SK-N-MC (cell line): Measurements from ENCODE around the gene PTPRN2.

Experiments used
- DNase-seq: peaks from one replicate; pipeline ENCODE4 v3.0.0-alpha.2; 2011; ENCODE audit warnings: low read depth, low spot score
- H3K27ac ChIP-seq: fragments of 200-600 bp; sonication (generic); 2 replicates; pipeline ENCODE4 v1.5.1; 2016; ENCODE audit warnings: mixed run types
- H3K36me3 ChIP-seq: fragments of 200-600 bp; sonication (generic); 2 replicates; pipeline ENCODE4 v1.6.1; 2017; ENCODE audit warnings: antibody characterized with exemption, low read length, mixed read lengths; ENCODE audit not compliant: insufficient read depth
- H3K4me3 ChIP-seq: fragments of 200-600 bp; sonication (generic); 2 replicates; pipeline ENCODE4 v1.5.1; 2016
- H3K9ac ChIP-seq: fragments of 200-600 bp; sonication (generic); 2 replicates; pipeline ENCODE4 v1.8.0; 2017; ENCODE audit warnings: mixed run types, mixed read lengths; ENCODE audit not compliant: insufficient read length
- H3K9me3 ChIP-seq: fragments of 200-600 bp; sonication (generic); 2 replicates; pipeline ENCODE4 v1.6.1; 2017; ENCODE audit warnings: low read depth, mild to moderate bottlenecking, antibody characterized with exemption, low read length, moderate library complexity, mixed read lengths
- EZH2 ChIP-seq: fragments of 200-600 bp; sonication (generic); IDR thresholded peaks from one replicate; pipeline ENCODE4 v1.6.1; 2017; ENCODE audit warnings: antibody characterized with exemption
- FOXP2 ChIP-seq: optimal IDR thresholded peaks from 2 replicates; pipeline ENCODE3; 2011; ENCODE audit warnings: mild to moderate bottlenecking, moderate library complexity; ENCODE audit not compliant: insufficient read depth; ENCODE audit errors: extremely low read length, control extremely low read depth
- POLR2AphosphoS5 ChIP-seq: IDR thresholded peaks from 2 replicates; pipeline ENCODE4 v1.6.1; 2012; ENCODE audit warnings: mild to moderate bottlenecking, low read depth, low read length, borderline replicate concordance

PTPRN2 gene

DNA sequence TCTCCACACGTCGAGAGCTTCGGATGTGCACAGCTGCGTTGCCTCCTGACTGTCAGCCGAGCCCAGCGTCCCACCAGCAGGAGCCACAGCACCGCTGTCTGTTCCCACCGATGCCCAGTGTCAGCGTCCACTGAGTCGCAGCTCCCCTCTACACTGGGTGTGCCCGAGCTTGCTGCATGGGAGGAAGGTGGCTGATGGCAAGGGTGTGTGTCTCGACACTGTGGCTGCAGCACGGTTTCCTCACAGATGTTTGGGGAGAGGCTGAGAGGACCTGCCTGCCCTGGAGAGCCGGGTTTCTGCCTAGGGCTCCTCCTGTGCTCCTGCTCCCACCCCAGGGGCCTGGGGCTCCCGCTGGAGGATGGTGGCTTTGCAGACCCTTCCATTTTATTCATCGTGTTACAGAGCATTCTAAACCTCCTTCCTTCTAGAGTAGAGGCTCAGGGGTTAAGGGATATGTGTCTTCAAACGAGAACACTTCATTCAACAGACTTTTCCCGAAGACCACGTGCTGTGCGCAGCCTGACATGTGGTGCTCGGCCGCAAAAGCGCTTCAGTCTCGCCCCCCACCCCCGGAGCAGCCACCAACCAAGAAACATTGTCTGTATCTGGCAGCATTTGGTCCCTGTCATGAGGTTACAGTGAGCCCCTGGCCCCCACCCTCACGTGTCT, 866.0 kb downstream of the PTPRN2 start:
- no peak for TF ChIP-seq FOXP2
- TF ChIP-seq POLR2AphosphoS5: no peak
- TF ChIP-seq EZH2: no peak
- H3K4me3 ChIP-seq: no peak overlapping the region
- DNase-seq: no peak
- H3K27ac ChIP-seq: no peak overlapping the region
- no peaks in the 10 kb centered on the region for H3K9me3 ChIP-seq
- H3K36me3 ChIP-seq: no peaks in the 10 kb centered on the region
- no peak overlapping the region for H3K9ac ChIP-seq

DNA sequence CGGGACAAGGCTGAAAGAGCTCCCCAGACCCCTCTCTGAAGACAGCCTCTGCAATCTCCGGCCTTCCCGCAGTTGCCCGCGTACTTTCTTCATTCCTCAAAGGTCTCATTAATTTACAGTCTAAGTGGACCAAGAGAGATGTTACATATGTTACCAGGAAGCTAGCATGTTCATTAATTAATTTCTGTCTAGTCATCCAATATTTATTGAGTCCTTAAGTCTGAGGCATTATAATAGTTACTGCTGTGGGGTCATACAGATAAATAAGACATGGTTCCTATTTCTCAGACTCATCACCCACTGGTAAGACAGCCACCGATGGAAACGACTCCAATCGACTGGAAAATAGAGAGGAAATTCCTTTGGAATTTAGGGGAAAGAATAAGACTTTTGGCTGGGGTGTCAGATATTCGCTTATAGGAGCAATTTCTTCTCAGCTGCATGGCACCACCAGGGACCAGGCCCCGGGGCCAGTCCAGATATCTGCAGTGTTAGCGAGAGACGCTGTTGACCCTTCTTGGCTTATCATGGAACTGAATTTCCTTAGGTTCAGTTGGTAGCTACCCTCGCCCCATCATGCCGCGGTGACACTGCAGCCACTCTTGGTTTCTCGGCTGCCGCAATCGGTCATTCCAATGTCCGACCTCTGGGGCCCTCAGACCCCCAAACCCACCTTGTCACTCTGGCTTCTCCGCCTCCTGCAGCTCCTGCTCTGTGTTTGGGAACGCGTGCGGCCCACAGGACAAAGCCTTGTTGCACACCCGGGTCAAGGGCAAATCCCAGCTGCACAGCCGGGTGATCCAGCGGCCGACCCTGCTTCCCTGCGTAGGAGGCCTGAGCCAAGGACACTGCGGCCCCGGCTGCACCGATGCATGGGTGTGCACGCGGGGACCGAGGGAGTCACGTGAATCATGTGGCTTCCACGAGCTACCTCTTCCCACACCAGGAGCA, 867.6 kb downstream of the PTPRN2 start:
- no peaks in the 10 kb centered on the region for H3K9me3 ChIP-seq
- DNase-seq: no peak
- no peak overlapping the region for H3K27ac ChIP-seq
- no peak for TF ChIP-seq POLR2AphosphoS5
- TF ChIP-seq FOXP2: no peak
- TF ChIP-seq EZH2: no peak
- H3K4me3 ChIP-seq: no peak overlapping the region
- H3K36me3 ChIP-seq: no peaks in the 10 kb centered on the region
- H3K9ac ChIP-seq: no peak overlapping the region

DNA sequence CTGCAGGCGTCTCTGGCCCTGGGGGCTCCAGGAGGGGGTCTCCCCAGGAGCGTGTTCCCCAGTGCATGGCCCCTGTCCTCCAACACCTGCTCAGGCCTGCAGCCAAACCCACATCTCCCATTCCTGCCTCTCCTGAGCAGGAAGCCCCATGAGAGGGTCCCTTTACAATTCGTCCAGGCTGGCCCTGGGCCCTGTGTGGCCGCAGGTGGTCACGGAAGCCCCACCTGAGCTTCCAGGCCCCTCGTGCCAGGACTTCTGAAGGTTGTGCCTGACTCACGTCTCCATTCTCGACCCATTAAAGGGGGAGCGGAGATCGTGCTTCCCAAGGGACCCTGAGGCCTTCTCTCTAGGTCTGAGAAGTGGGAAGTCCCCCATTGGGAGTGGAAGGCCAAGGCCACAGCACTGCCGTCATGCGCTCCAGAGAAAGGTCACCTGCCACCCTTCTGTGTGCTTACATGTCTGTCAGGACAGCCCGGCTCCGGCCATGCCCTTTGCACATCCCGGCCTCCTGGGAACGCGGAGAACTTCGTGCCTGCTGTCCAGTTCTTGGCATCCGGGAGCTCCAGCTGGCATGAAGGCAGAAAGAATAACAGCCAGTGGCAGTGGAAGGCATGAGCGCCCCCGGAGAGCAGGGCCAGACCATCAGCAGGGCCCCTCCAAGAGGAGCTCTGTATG, 868.5 kb downstream of the PTPRN2 start:
- no peak overlapping the region for H3K9ac ChIP-seq
- TF ChIP-seq FOXP2: no peak
- TF ChIP-seq POLR2AphosphoS5: no peak
- no peak for TF ChIP-seq EZH2
- no peaks in the 10 kb centered on the region for H3K36me3 ChIP-seq
- no peak for DNase-seq
- H3K9me3 ChIP-seq: no peaks in the 10 kb centered on the region
- no peak overlapping the region for H3K27ac ChIP-seq
- H3K4me3 ChIP-seq: no peak overlapping the region

- no peak for DNase-seq
- Histone ChIP-seq H3K4me3 (no peak overlapping the region), H3K36me3 (no peaks in the 10 kb centered on the region), H3K27ac (no peak overlapping the region), H3K9ac (no peak overlapping the region), H3K9me3 (no peaks in the 10 kb centered on the region)
- TF ChIP-seq EZH2 (no peak), POLR2AphosphoS5 (no peak), FOXP2 (no peak)
These were observed 869.2 kb downstream of the PTPRN2 start for GRCh38 chr7:157718303-157719007.

GRCh38 chr7:157717211-157718174, 870.1 kb downstream of the PTPRN2 start:
- no peak for DNase-seq
- Histone ChIP-seq H3K4me3 (no peak overlapping the region), H3K9ac (no peak overlapping the region), H3K36me3 (no peaks in the 10 kb centered on the region), H3K27ac (no peak overlapping the region), H3K9me3 (no peaks in the 10 kb centered on the region)
- TF ChIP-seq EZH2: no peak
- TF ChIP-seq FOXP2: no peak
- no peak for TF ChIP-seq POLR2AphosphoS5

DNA sequence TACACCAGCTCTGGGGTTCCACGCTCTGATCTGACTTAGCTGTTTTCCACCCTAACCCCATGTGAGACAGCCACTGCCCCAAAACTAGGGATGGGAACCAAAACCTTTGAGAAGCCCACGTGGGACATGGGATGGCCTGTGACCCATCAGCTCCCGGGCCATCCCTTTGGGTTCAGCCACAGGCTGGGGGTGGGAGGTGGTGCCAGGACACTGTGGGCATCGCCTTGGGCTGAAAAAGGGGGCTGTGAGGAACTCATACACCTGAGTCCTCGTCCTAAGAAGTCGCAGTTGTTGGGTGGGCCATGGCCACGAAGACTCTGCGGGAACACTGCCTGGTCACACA, 871.7 kb downstream of the PTPRN2 start:
- no peak for DNase-seq
- Histone ChIP-seq H3K27ac (no peak overlapping the region), H3K36me3 (no peaks in the 10 kb centered on the region), H3K9me3 (no peaks in the 10 kb centered on the region), H3K4me3 (no peak overlapping the region), H3K9ac (no peak overlapping the region)
- no peak for TF ChIP-seq FOXP2
- no peak for TF ChIP-seq POLR2AphosphoS5
- no peak for TF ChIP-seq EZH2
